ENCODE results near the gene GALNT17.
"Not testable (repeated sequence)": the region's sequence is repeated elsewhere in the genome, so short reads cannot be mapped to it uniquely, and the experiment has no call there.

GALNT17 gene

GRCh38 chr7:71643031-71643430 is 511.1 kb downstream of the GALNT17 start:
- H3K27ac ChIP-seq (ENCODE audit: low read depth, low read length) = not testable (repeated sequence)

GRCh38 chr7:71645836-71646235 is 513.9 kb downstream of the GALNT17 start:
- Histone ChIP-seq H3K9me3 (ENCODE audit: control insufficient read depth in 5 of 5, low read length in 5 of 5) (peaks cover 12 to 45% (median 37%) of the 10 kb centered on the region in 5 donors), H3K9ac (ENCODE audit: low read length in 5 of 5) (no peak overlapping the region), H3K27ac (ENCODE audit: low read depth, low read length) (no peak overlapping the region), H3K36me3 (ENCODE audit: control insufficient read depth in 5 of 5, insufficient read depth in 5 of 5, low read length in 5 of 5) (no peaks in the 10 kb centered on the region), H3K4me3 (ENCODE audit: low read depth in 1 of 5, low read length in 5 of 5) (no peak overlapping the region), H3K4me1 (ENCODE audit: control insufficient read depth in 5 of 5, insufficient read depth in 5 of 5, low read length in 5 of 5) (no peaks in the 10 kb centered on the region), H3K27me3 (ENCODE audit: control insufficient read depth in 5 of 5, insufficient read depth in 4 of 5, low read length in 5 of 5) (no peaks in the 10 kb centered on the region)

More at GRCh38 chr7:71643031-71643430, 511.1 kb downstream of the GALNT17 start:
- H3K36me3 ChIP-seq (ENCODE audit: control insufficient read depth in 5 of 5, insufficient read depth in 5 of 5, low read length in 5 of 5); H3K27me3 ChIP-seq (ENCODE audit: control insufficient read depth in 5 of 5, insufficient read depth in 4 of 5, low read length in 5 of 5); H3K4me3 ChIP-seq (ENCODE audit: low read depth in 1 of 5, low read length in 5 of 5); H3K4me1 ChIP-seq (ENCODE audit: control insufficient read depth in 5 of 5, insufficient read depth in 5 of 5, low read length in 5 of 5); H3K9ac ChIP-seq (ENCODE audit: low read length in 5 of 5): not testable (repeated sequence)
- peaks cover 3 to 23% (median 21%) of the 10 kb centered on the region in 5 donors for H3K9me3 ChIP-seq (ENCODE audit: control insufficient read depth in 5 of 5, low read length in 5 of 5)

DNA sequence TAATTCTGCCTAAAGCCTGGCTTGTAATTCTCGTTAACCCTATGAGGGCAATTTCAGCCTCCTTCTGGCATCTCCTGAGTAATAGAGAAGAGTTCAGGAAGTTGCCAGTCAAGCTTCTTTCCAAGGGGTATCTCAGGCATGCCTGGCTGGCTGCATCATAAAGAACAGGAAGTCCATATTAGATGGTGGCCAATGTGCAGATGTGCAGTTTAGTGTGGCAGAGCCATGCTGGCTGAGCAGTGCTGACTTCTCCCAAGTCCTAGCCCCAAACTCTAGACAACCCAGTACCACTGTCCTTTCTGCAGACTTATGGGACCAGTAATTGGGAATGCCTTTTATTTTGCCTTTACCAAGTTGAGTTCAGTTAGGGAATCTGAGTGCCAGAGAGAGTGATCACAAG is 517.9 kb downstream of the GALNT17 start:
- Histone ChIP-seq H3K27ac (ENCODE audit: low read depth, low read length) (no peak overlapping the region), H3K4me3 (ENCODE audit: low read depth in 1 of 5, low read length in 5 of 5) (peak overlapping the region in 2 of 5 donors; percentile 21 to 32), H3K9me3 (ENCODE audit: control insufficient read depth in 5 of 5, low read length in 5 of 5) (peaks cover 12 to 39% (median 36%) of the 10 kb centered on the region in 5 donors), H3K36me3 (ENCODE audit: control insufficient read depth in 5 of 5, insufficient read depth in 5 of 5, low read length in 5 of 5) (no peaks in the 10 kb centered on the region), H3K4me1 (ENCODE audit: control insufficient read depth in 5 of 5, insufficient read depth in 5 of 5, low read length in 5 of 5) (no peaks in the 10 kb centered on the region), H3K27me3 (ENCODE audit: control insufficient read depth in 5 of 5, insufficient read depth in 4 of 5, low read length in 5 of 5) (no peaks in the 10 kb centered on the region), H3K9ac (ENCODE audit: low read length in 5 of 5) (no peak overlapping the region)

GRCh38 chr7:71650653-71651337 is 518.9 kb downstream of the GALNT17 start:
- peaks cover 9 to 33% (median 28%) of the 10 kb centered on the region in 5 donors for H3K9me3 ChIP-seq (ENCODE audit: control insufficient read depth in 5 of 5, low read length in 5 of 5)
- no peaks in the 10 kb centered on the region for H3K36me3 ChIP-seq (ENCODE audit: control insufficient read depth in 5 of 5, insufficient read depth in 5 of 5, low read length in 5 of 5)
- H3K9ac ChIP-seq (ENCODE audit: low read length in 5 of 5) = no peak overlapping the region
- no peak overlapping the region for H3K27ac ChIP-seq (ENCODE audit: low read depth, low read length)
- no peak overlapping the region for H3K4me3 ChIP-seq (ENCODE audit: low read depth in 1 of 5, low read length in 5 of 5)
- no peaks in the 10 kb centered on the region for H3K27me3 ChIP-seq (ENCODE audit: control insufficient read depth in 5 of 5, insufficient read depth in 4 of 5, low read length in 5 of 5)
- H3K4me1 ChIP-seq (ENCODE audit: control insufficient read depth in 5 of 5, insufficient read depth in 5 of 5, low read length in 5 of 5) = no peaks in the 10 kb centered on the region

DNA sequence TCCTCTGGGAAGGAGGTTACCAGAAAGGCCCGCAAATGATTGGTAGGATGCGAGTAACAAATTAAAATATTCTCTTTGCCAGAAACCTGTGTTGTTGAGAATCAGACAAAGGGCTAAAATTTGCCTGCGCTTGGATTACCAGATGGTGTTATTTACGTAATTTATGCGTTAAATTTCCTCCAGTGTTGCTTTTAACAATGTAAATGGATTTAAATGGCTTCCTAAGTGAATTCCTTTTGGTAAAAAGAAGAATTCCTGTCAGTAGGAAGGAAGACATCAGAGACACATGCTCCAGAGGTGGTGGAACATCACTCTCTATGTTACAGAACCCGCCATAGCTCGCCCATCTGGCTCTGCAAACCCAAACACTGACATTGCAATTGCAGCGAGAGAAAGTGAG is 520.6 kb downstream of the GALNT17 start:
- Histone ChIP-seq H3K4me1 (ENCODE audit: control insufficient read depth in 5 of 5, insufficient read depth in 5 of 5, low read length in 5 of 5) (no peaks in the 10 kb centered on the region), H3K27me3 (ENCODE audit: control insufficient read depth in 5 of 5, insufficient read depth in 4 of 5, low read length in 5 of 5) (no peaks in the 10 kb centered on the region), H3K9ac (ENCODE audit: low read length in 5 of 5) (no peak overlapping the region), H3K4me3 (ENCODE audit: low read depth in 1 of 5, low read length in 5 of 5) (no peak overlapping the region), H3K27ac (ENCODE audit: low read depth, low read length) (no peak overlapping the region), H3K9me3 (ENCODE audit: control insufficient read depth in 5 of 5, low read length in 5 of 5) (peaks cover 9 to 27% (median 23%) of the 10 kb centered on the region in 5 donors), H3K36me3 (ENCODE audit: control insufficient read depth in 5 of 5, insufficient read depth in 5 of 5, low read length in 5 of 5) (no peaks in the 10 kb centered on the region)

DNA sequence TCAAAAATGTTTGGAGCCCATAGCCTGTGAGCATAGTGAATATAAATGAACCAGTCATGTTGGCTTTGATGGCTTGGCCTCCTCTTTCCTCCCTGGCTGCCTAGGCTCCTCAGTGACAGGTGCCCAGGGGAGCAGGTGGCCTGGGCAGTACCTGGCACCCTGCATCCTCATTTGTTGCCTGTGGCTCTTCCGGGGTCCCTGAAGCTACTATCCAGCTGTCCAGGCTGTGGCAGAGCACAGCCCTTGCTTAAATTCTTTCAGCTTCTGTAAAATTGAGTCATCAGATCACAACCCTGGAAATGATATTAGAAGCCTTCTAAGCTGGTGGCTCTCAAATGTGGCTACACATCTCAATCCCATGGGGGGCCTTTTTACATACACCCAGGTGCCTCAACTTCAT is 525.4 kb downstream of the GALNT17 start:
- no peaks in the 10 kb centered on the region for H3K4me1 ChIP-seq (ENCODE audit: control insufficient read depth in 5 of 5, insufficient read depth in 5 of 5, low read length in 5 of 5)
- no peaks in the 10 kb centered on the region for H3K27me3 ChIP-seq (ENCODE audit: control insufficient read depth in 5 of 5, insufficient read depth in 4 of 5, low read length in 5 of 5)
- no peak overlapping the region for H3K27ac ChIP-seq (ENCODE audit: low read depth, low read length)
- no peak overlapping the region for H3K9ac ChIP-seq (ENCODE audit: low read length in 5 of 5)
- H3K9me3 ChIP-seq (ENCODE audit: control insufficient read depth in 5 of 5, low read length in 5 of 5) = peaks cover 0 to 2% (median 0%) of the 10 kb centered on the region in 5 donors
- no peaks in the 10 kb centered on the region for H3K36me3 ChIP-seq (ENCODE audit: control insufficient read depth in 5 of 5, insufficient read depth in 5 of 5, low read length in 5 of 5)
- H3K4me3 ChIP-seq (ENCODE audit: low read depth in 1 of 5, low read length in 5 of 5) = no peak overlapping the region

DNA sequence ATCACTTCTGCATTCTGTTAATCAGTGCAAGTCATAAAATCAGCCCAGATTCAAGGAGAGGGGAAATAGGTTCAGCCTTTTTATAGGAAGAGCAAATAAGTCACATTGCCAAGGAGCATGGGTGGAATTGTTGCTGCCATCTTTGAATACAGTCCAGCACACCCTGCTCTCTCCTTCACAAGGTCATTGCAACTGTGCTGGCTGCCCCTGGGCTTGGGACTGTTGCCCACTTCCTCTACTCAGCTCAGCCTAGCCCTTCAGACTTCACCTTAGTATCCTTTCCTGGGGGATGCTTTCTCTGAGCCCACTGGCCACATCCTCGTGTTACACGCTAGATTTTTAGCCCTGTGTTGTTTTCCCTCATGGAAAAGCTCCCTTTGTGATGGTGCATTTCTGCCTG is 527.7 kb downstream of the GALNT17 start:
- no peaks in the 10 kb centered on the region for H3K27me3 ChIP-seq (ENCODE audit: control insufficient read depth in 5 of 5, insufficient read depth in 4 of 5, low read length in 5 of 5)
- H3K9ac ChIP-seq (ENCODE audit: low read length in 5 of 5) = no peak overlapping the region
- H3K4me3 ChIP-seq (ENCODE audit: low read depth in 1 of 5, low read length in 5 of 5) = no peak overlapping the region
- no peak overlapping the region for H3K27ac ChIP-seq (ENCODE audit: low read depth, low read length)
- H3K9me3 ChIP-seq (ENCODE audit: control insufficient read depth in 5 of 5, low read length in 5 of 5) = peaks cover 0 to 5% (median 3%) of the 10 kb centered on the region in 5 donors
- no peaks in the 10 kb centered on the region for H3K36me3 ChIP-seq (ENCODE audit: control insufficient read depth in 5 of 5, insufficient read depth in 5 of 5, low read length in 5 of 5)
- no peaks in the 10 kb centered on the region for H3K4me1 ChIP-seq (ENCODE audit: control insufficient read depth in 5 of 5, insufficient read depth in 5 of 5, low read length in 5 of 5)

GRCh38 chr7:71661671-71662224 is 529.8 kb downstream of the GALNT17 start:
- Histone ChIP-seq H3K27me3 (ENCODE audit: control insufficient read depth in 5 of 5, insufficient read depth in 4 of 5, low read length in 5 of 5) (peaks cover 0 to under 1% (median 0%) of the 10 kb centered on the region in 5 donors), H3K4me3 (ENCODE audit: low read depth in 1 of 5, low read length in 5 of 5) (no peak overlapping the region), H3K9ac (ENCODE audit: low read length in 5 of 5) (no peak overlapping the region), H3K36me3 (ENCODE audit: control insufficient read depth in 5 of 5, insufficient read depth in 5 of 5, low read length in 5 of 5) (no peaks in the 10 kb centered on the region), H3K4me1 (ENCODE audit: control insufficient read depth in 5 of 5, insufficient read depth in 5 of 5, low read length in 5 of 5) (no peaks in the 10 kb centered on the region), H3K27ac (ENCODE audit: low read depth, low read length) (no peak overlapping the region), H3K9me3 (ENCODE audit: control insufficient read depth in 5 of 5, low read length in 5 of 5) (peaks cover 0 to 15% (median 8%) of the 10 kb centered on the region in 5 donors)

GRCh38 chr7:71665716-71666115 is 533.8 kb downstream of the GALNT17 start:
- peaks cover 0 to 15% (median 8%) of the 10 kb centered on the region in 5 donors for H3K9me3 ChIP-seq (ENCODE audit: control insufficient read depth in 5 of 5, low read length in 5 of 5)
- H3K36me3 ChIP-seq (ENCODE audit: control insufficient read depth in 5 of 5, insufficient read depth in 5 of 5, low read length in 5 of 5) = no peaks in the 10 kb centered on the region
- peaks cover 0 to 2% (median 0%) of the 10 kb centered on the region in 5 donors for H3K27me3 ChIP-seq (ENCODE audit: control insufficient read depth in 5 of 5, insufficient read depth in 4 of 5, low read length in 5 of 5)
- no peak overlapping the region for H3K9ac ChIP-seq (ENCODE audit: low read length in 5 of 5)
- no peaks in the 10 kb centered on the region for H3K4me1 ChIP-seq (ENCODE audit: control insufficient read depth in 5 of 5, insufficient read depth in 5 of 5, low read length in 5 of 5)
- H3K4me3 ChIP-seq (ENCODE audit: low read depth in 1 of 5, low read length in 5 of 5) = no peak overlapping the region
- no peak overlapping the region for H3K27ac ChIP-seq (ENCODE audit: low read depth, low read length)

- Histone ChIP-seq H3K9ac (ENCODE audit: low read length in 5 of 5) (no peak overlapping the region), H3K27ac (ENCODE audit: low read depth, low read length) (no peak overlapping the region), H3K9me3 (ENCODE audit: control insufficient read depth in 5 of 5, low read length in 5 of 5) (peaks cover 0 to 15% (median 7%) of the 10 kb centered on the region in 5 donors), H3K27me3 (ENCODE audit: control insufficient read depth in 5 of 5, insufficient read depth in 4 of 5, low read length in 5 of 5) (peaks cover 0 to 2% (median 0%) of the 10 kb centered on the region in 5 donors), H3K4me1 (ENCODE audit: control insufficient read depth in 5 of 5, insufficient read depth in 5 of 5, low read length in 5 of 5) (no peaks in the 10 kb centered on the region), H3K4me3 (ENCODE audit: low read depth in 1 of 5, low read length in 5 of 5) (no peak overlapping the region), H3K36me3 (ENCODE audit: control insufficient read depth in 5 of 5, insufficient read depth in 5 of 5, low read length in 5 of 5) (no peaks in the 10 kb centered on the region)
Observed at GRCh38 chr7:71668572-71668971, 536.6 kb downstream of the GALNT17 start.

Data from subcutaneous abdominal adipose tissue (tissue), 5 donors.